HG03460 (cell line): ENCODE results near the gene FOXP1.
A peak's percentile ranks its signal among the peaks of the same experiment; 100 is the strongest.

ENCODE experiments used
- ATAC-seq: cut with Tn5 transposase; IDR thresholded peaks from one replicate; pipeline ENCODE4 v1.9.1; 2021; ENCODE audit not compliant: unreplicated experiment

Gene FOXP1

GRCh38 chr3:71166339-71167240 is 416.9 kb downstream of the FOXP1 start:
- no peak for ATAC-seq

- no peak for ATAC-seq
These were observed 418.6 kb downstream of the FOXP1 start for GRCh38 chr3:71164881-71165280.

- ATAC-seq: no peak
These were observed 420.2 kb downstream of the FOXP1 start for GRCh38 chr3:71163198-71163918.

- ATAC-seq: no peak
These were observed 421.3 kb downstream of the FOXP1 start for GRCh38 chr3:71162221-71162620.

GRCh38 chr3:71160785-71161546 is 422.6 kb downstream of the FOXP1 start:
- no peak for ATAC-seq

- ATAC-seq: no peak
These were observed 427.4 kb downstream of the FOXP1 start for GRCh38 chr3:71156062-71156665.

- no peak for ATAC-seq
These were observed 428.7 kb downstream of the FOXP1 start for GRCh38 chr3:71154846-71155245.

GRCh38 chr3:71153713-71154112 is 429.8 kb downstream of the FOXP1 start:
- no peak for ATAC-seq

- no peak for ATAC-seq
These were observed 430.6 kb downstream of the FOXP1 start for GRCh38 chr3:71152892-71153265.

GRCh38 chr3:71152039-71152891 is 431.3 kb downstream of the FOXP1 start:
- ATAC-seq: no peak

GRCh38 chr3:71149959-71150954 is 433.3 kb downstream of the FOXP1 start:
- ATAC-seq: peak; percentile 67

GRCh38 chr3:71148455-71149060 is 435.0 kb downstream of the FOXP1 start:
- ATAC-seq: no peak

- no peak for ATAC-seq
These were observed 436.9 kb downstream of the FOXP1 start for GRCh38 chr3:71146673-71147072.

GRCh38 chr3:71145954-71146353 is 437.6 kb downstream of the FOXP1 start:
- no peak for ATAC-seq

GRCh38 chr3:71144525-71145253 is 438.8 kb downstream of the FOXP1 start:
- ATAC-seq: no peak

- ATAC-seq: no peak
These were observed 440.0 kb downstream of the FOXP1 start for GRCh38 chr3:71143493-71143892.

- ATAC-seq: no peak
These were observed 440.9 kb downstream of the FOXP1 start for GRCh38 chr3:71142441-71143161.
